Measurements from ENCODE around the gene TSTD2.
"Not testable (repeated sequence)": the region's sequence is repeated elsewhere in the genome, so short reads cannot be mapped to it uniquely, and the experiment has no call there.

The TSTD2 gene

GRCh38 chr9:97586909-97587308 is 46.3 kb downstream of the TSTD2 start:
- not testable (repeated sequence) for DNase-seq (ENCODE audit: low read depth in 2 of 2)

DNA sequence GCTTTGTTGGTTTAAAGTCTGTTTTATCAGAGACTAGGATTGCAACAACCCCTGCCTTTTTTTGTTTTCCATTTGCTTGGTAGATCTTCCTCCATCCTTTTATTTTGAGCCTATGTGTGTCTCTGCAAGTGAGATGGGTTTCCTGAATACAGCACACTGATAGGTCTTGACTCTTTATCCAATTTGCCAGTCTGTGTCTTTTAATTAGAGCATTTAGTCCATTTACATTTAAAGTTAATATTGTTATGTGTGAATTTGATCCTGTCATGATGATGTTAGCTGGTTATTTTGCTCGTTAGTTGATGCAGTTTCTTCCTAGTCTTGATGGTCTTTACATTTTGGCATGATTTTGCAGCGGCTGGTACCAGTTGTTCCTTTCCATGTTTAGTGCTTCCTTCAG is 48.4 kb downstream of the TSTD2 start:
- DNase-seq (ENCODE audit: low read depth in 2 of 2) = not testable (repeated sequence)

GRCh38 chr9:97581590-97581989 is 51.6 kb downstream of the TSTD2 start:
- DNase-seq (ENCODE audit: low read depth in 2 of 2) = not testable (repeated sequence)

- no peak for DNase-seq (ENCODE audit: low read depth in 2 of 2)
Observed at GRCh38 chr9:97579914-97580313, 53.3 kb downstream of the TSTD2 start.

DNA sequence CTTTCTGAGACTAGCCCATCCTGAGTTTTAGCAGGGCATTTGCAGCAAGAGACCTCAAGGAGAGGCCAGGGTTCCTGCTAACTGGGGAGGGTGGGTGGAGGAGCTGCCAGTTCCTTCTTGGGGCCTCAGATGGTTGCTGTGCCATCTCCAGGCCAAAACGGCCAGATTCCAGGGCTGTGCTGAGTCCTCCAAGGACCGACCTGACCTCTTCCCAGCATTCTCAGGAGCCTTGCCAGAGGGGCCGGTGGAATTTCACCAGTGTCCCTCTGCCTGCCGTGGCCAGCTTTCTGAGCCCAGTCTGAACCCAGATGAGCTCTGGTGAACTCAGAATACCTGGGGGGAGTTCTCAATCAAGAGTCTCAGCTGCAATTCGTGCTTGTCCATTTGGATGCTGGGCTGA is 54.3 kb downstream of the TSTD2 start:
- no peak for DNase-seq (ENCODE audit: low read depth in 2 of 2)

DNA sequence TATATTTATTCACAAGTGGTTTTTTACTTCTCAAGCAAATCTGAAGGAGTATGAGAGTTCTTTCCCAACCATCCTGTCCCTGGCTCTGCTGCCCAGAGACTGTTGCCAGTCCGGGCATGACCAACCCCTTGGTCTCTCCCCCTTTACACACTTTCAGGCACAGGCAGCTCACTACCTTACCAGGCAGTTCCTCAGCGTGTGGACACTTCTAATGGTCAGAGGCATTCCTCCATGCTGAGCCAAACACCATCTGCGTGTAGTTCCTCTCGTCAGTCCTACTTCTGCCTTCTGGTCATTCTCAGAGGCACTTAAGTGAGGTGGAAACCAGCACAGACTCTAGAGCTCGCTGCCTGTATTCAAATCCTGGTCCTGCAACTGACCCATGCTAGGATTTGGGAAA is 56.1 kb downstream of the TSTD2 start:
- DNase-seq (ENCODE audit: low read depth in 2 of 2) = no peak

- DNase-seq (ENCODE audit: low read depth in 2 of 2) = no peak
Observed at GRCh38 chr9:97575673-97576200, 57.4 kb downstream of the TSTD2 start.

DNA sequence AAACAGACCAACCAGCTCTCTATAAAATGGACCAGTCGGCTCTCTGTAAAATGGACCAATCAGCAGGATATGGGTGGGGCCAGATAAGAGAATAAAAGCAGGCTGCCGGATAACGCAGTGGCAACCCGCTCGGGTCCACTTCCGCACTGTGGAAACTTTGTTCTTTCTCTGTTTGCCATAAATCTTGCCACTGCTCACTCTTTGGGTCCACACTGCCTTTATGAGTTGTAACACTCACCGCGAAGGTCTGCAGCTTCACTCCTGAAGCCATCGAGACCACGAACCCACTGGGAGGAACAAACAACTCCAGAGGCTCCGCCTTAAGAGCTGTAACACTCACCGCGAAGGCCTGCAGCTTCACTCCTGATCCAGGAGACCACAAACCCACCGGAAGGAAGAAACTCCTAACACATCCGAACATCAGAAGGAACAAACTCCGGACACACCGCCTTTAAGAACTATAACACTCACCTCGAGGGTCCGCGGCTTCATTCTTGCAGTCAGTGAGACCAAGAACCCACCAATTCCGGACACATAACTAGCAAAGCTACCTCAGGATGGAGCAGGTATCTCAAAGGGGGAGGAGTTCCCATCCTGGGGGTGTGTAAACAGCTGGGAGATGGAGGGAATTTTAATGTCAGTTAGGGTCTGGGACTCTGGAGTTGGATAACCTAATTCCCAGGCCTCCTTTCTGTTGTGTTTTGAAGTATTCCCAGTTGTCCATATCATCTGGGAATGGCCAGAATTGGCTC is 58.1 kb downstream of the TSTD2 start:
- not testable (repeated sequence) for DNase-seq (ENCODE audit: low read depth in 2 of 2)

- not testable (repeated sequence) for DNase-seq (ENCODE audit: low read depth in 2 of 2)
Observed at GRCh38 chr9:97574101-97574571, 59.0 kb downstream of the TSTD2 start.

- DNase-seq (ENCODE audit: low read depth in 2 of 2) = no peak
Observed at GRCh38 chr9:97573482-97574073, 59.6 kb downstream of the TSTD2 start.

DNA sequence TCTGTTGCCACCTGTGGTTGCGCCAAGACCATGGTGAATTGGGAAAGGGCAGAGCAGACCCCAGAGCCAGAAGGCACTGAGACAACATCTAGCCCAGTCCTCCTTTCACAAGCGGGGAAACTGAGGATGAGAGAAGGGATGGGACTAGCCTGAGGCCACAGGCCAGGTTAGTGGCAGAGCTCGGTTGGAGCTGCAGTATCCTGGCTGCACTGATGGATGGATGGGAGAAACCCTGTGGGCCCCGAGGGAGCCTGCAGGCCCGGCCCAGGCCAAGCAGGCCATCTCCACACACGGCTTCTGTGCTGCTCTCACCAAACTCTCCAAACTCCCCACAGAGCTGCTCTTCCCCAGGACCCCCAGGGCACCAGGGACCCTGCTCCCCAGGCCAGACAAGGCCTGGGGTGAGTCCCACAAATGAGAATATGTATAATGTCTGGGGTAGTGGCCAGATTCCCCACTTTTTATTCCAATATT is 60.2 kb downstream of the TSTD2 start:
- DNase-seq (ENCODE audit: low read depth in 2 of 2) = no peak

GRCh38 chr9:97572196-97572891 is 60.8 kb downstream of the TSTD2 start:
- no peak for DNase-seq (ENCODE audit: low read depth in 2 of 2)

GRCh38 chr9:97571664-97572063 is 61.5 kb downstream of the TSTD2 start:
- no peak for DNase-seq (ENCODE audit: low read depth in 2 of 2)

DNA sequence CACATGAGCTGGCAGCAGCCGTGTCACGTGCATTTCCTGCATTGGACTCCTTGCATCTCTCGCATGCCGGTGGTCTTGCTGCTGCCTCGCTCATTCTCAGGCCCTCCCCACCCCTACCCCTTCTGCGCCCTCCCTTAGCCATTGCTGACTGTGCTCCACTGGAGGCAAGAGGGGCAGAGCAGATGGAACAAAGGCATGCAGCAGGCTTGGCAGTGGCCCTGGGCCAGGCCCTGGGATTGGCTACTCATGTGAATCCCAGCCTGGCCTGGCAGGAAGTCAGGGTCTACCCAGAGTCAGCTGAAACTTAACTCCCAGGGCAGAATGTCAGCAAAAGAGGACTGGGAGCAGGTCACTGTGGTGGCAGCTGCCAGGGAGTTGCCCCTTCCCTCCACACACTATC is 62.3 kb downstream of the TSTD2 start:
- DNase-seq (ENCODE audit: low read depth in 2 of 2) = no peak

DNA sequence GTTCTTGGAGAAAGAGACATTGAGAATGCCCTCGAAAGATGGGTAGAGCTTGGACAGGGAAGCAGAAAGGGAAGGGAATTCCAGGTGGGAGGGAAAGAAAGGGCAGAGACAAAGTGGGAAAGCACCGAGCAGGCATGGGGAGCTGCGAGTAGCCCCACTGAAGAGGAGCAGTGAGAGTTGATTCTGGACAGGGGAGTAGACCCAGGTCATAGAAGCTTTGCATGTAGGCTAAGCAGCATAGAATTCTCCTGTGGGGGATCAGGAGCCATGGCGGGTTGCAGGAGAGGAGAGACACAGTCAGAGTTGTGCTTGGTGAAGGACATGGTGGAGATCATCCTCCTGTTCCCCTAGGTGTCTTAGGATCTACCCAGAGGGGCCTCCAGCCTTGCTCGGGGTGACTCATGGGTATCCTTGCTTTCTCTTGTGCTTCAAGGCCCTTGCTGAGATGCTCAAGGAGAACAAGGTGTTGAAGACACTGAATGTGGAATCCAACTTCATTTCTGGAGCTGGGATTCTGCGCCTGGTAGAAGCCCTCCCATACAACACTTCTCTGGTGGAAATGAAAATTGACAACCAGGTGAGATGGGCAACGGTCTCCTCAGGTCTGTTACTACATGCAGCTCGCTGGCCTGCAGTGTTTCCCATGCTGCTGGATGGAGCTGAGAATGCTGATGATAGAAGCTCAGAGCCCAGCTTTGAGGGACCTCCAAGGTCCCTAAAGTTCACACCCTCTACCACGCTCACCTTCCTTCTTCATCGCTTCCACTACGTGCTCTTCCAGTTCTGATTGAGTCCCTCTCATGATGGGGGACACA is 64.5 kb downstream of the TSTD2 start:
- no peak for DNase-seq (ENCODE audit: low read depth in 2 of 2)

- no peak for DNase-seq (ENCODE audit: low read depth in 2 of 2)
Observed at GRCh38 chr9:97567894-97568202, 65.3 kb downstream of the TSTD2 start.

- DNase-seq (ENCODE audit: low read depth in 2 of 2) = no peak
Observed at GRCh38 chr9:97567182-97567893, 65.8 kb downstream of the TSTD2 start.

DNA sequence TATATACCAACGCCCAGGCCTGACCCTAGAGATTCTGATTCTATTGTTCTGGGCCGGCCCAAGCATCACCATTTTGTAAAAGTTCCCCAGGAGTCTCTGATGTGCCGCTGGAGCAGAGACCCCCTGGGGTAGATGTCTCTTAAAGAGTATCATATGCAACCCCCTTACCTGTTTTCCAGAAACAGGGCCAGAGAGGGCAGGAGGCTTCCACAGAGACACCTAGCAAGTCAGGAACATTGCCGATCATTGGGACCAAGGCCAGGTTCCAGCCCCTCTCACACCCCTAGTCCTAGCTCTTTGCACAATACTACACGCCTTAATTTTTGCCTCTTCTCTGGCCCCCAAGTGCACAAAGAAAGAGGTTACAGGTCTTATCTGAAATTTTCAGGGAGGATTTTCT is 67.9 kb downstream of the TSTD2 start:
- DNase-seq (ENCODE audit: low read depth in 2 of 2) = no peak

DNA sequence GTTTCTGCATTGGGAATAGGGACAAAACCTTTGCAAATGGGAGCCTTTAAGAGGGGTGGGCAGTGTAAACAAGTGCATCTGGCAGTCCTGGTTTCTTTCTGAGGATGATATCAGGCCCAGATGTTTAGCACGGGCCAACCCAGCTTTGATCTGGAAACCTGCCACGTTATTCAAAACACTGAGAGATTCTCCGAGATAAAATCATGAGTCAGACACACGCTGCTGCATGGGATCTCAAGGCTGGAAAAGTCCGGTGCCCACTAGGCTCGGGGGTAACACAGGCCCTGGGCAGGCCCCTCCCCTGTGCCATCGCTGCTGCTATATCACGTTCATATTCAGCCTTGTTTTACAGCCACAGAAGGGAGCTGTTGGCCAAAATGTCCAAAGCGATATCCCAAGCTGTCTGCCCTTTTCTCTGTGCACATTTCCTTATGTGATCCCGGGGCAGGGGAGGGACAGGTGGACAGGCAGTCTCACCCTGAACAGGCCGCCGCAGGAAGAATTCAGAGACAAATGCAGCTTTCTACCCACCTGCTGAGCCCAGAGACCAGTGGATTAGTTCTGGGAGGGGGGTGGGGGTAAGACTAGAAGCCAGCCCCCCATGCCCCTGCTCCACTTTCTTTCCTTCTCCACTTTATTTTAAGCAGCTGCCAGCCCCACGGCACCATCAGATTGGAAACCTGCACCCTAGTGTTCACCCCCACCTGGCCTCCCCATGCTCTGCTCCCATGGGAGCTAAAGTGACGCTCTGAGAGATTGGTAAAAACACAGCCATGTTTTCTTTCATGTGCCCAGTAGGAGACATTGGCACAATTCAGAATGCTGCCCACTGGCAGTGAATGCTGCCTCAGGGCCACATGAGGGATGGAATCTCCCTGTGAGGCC is 68.6 kb downstream of the TSTD2 start:
- no peak for DNase-seq (ENCODE audit: low read depth in 2 of 2)

Measured in stimulated activated CD8-positive, alpha-beta memory T cell treated with anti-CD3 and anti-CD28 coated beads, Interleukin-2, amount 100 ng/mL, for 1 hour (primary cell).